A673 (cell line): ENCODE data around the gene PDE11A. TPM values are rescaled to one million over a fixed set of nuclear protein-coding genes. Genes with fewer than 3 reads are reported as not detected.

Experiments
- BruUV-seq: library from RNA; stranded (reverse); fragments of 400-500 nt; replicated peaks from 2 replicates; lab custom pipeline; 2021; lab: Mats Ljungman, UMichigan
- CTCF ChIA-PET: fragments of 300-600 bp; sonication (Branson Sonifier 250); formaldehyde crosslinking; loops from one replicate; lab custom pipeline; 2022; ENCODE audit warnings: antibody characterized with exemption; lab: Charles Lee
- POLR2A ChIA-PET: fragments of 300-600 bp; sonication (Branson Sonifier 250); formaldehyde crosslinking; loops from one replicate; lab custom pipeline; 2022; ENCODE audit warnings: antibody characterized with exemption; ENCODE audit not compliant: low non-redundant PET; lab: Charles Lee
- DNase-seq: peaks from one replicate; pipeline ENCODE4 v3.0.0-alpha.2; 2015; ENCODE audit warnings: low spot score
- H3K27ac ChIP-seq: fragments of 200-600 bp; sonication (generic); 2 replicates; pipeline ENCODE4 v1.5.1; 2016; ENCODE audit warnings: mixed run types, low read depth, mild to moderate bottlenecking, mixed read lengths, antibody characterized with exemption, low read length; ENCODE audit not compliant: poor library complexity, severe bottlenecking
- H3K27me3 ChIP-seq: fragments of 200-600 bp; sonication (generic); replicated peaks from 2 replicates; pipeline ENCODE4 v1.6.1; 2017; ENCODE audit warnings: mixed run types, low read depth, mild to moderate bottlenecking, mixed read lengths, antibody characterized with exemption, low read length; ENCODE audit not compliant: insufficient read depth, poor library complexity
- H3K36me3 ChIP-seq: fragments of 200-600 bp; sonication (generic); 2 replicates; pipeline ENCODE4 v1.6.1; 2016; ENCODE audit warnings: mixed run types, mild to moderate bottlenecking, mixed read lengths, antibody characterized with exemption, low read length; ENCODE audit not compliant: insufficient read depth, poor library complexity, severe bottlenecking
- H3K4me1 ChIP-seq: fragments of 200-600 bp; sonication (generic); 2 replicates; pipeline ENCODE4 v1.6.1; 2017; ENCODE audit warnings: mixed run types, mild to moderate bottlenecking, mixed read lengths, antibody characterized with exemption, low read length; ENCODE audit not compliant: insufficient read depth, poor library complexity, severe bottlenecking
- H3K4me3 ChIP-seq: fragments of 200-600 bp; sonication (generic); 2 replicates; pipeline ENCODE4 v1.5.1; 2016; ENCODE audit warnings: low read depth, mixed run types, mild to moderate bottlenecking, mixed read lengths, low read length; ENCODE audit not compliant: poor library complexity, severe bottlenecking
- H3K9me3 ChIP-seq: fragments of 200-600 bp; sonication (generic); 2 replicates; pipeline ENCODE4 v1.6.1; 2016; ENCODE audit warnings: mixed run types, low read depth, mild to moderate bottlenecking, mixed read lengths, antibody characterized with exemption, low read length; ENCODE audit not compliant: poor library complexity, severe bottlenecking
- EZH2 ChIP-seq: fragments of 200-600 bp; sonication (generic); IDR thresholded peaks from 2 replicates; pipeline ENCODE4 v1.6.1; 2017; ENCODE audit warnings: borderline replicate concordance, low read depth, mild to moderate bottlenecking, mixed read lengths, antibody characterized with exemption, low read length; ENCODE audit not compliant: poor library complexity, severe bottlenecking
- intact Hi-C: fragments of 100-400 bp; cut with micrococcal nuclease; formaldehyde crosslinking; loops from one replicate; pipeline ENCODE4 v1.10.0; 2022; ENCODE audit not compliant: unreplicated experiment
- total RNA-seq: library from RNA; stranded (reverse); gene quantifications from 2 replicates; pipeline ENCODE4 v1.2.3, GENCODE V29; 2021
- TF ChIP-seq, protein P1 (sequence below): fragments of 300-800, 200-600 bp; sonication (generic); conservative IDR thresholded peaks from 2 replicates; pipeline ENCODE4 v1.5.1; 2017; ENCODE audit warnings: low read depth, mild to moderate bottlenecking, antibody characterized with exemption, low read length, moderate library complexity, mixed read lengths

PDE11A gene
- total RNA-seq, 1 experiment from 2014 or later: not detected

DNA sequence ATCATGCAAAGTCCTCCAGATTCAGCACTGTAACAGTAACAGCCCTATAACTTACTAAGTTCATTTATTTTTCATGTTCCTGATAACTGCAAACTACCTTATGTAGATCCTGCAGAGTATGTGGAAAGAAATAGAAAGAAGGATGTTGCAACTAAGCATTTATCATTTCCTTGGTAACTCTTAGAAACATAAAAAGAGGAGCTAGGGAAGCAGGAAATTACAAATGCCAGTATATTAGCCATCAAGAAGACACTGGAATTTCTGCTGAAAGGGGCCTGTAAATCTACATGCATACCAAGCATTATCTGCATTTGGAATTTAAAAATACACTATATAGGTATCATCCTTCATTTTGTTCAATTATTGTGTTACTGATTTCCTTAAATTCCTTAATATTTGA, 66.8 kb downstream of the PDE11A start:
- BruUV-seq: no TSS peak
- Histone ChIP-seq H3K27ac (no peak overlapping the region), H3K4me1 (no peaks in the 10 kb centered on the region), H3K9me3 (no peaks in the 10 kb centered on the region), H3K27me3 (peaks cover 22% of the 10 kb centered on the region), H3K36me3 (no peaks in the 10 kb centered on the region), H3K4me3 (no peak overlapping the region)
- ChIA-PET POLR2A (no interaction called here), CTCF (no interaction called here)
- TF ChIP-seq EZH2: no peak
- TF ChIP-seq, protein P1, sequence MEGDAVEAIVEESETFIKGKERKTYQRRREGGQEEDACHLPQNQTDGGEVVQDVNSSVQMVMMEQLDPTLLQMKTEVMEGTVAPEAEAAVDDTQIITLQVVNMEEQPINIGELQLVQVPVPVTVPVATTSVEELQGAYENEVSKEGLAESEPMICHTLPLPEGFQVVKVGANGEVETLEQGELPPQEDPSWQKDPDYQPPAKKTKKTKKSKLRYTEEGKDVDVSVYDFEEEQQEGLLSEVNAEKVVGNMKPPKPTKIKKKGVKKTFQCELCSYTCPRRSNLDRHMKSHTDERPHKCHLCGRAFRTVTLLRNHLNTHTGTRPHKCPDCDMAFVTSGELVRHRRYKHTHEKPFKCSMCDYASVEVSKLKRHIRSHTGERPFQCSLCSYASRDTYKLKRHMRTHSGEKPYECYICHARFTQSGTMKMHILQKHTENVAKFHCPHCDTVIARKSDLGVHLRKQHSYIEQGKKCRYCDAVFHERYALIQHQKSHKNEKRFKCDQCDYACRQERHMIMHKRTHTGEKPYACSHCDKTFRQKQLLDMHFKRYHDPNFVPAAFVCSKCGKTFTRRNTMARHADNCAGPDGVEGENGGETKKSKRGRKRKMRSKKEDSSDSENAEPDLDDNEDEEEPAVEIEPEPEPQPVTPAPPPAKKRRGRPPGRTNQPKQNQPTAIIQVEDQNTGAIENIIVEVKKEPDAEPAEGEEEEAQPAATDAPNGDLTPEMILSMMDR: no peak
- intact Hi-C loops: no loop called here
- DNase-seq: no peak

DNA sequence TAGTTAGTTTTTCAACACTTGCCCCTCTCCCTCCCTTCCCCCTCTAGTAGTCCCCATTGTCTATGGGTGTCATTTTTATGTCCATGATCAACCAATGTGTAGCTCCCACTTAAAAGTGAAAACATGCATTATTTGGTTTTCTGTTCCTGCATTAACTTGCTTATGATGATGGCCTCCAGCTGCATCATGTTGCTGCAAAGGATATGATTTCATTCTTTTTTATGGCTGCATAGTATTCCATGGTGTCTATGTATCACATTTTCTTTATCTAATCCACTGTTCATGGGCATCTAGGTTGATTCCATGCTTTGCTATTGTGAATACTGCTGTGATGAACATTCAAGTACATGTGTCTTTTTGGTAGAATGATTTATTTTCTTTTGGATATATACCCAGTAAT, 70.5 kb downstream of the PDE11A start:
- Histone ChIP-seq H3K36me3 (no peaks in the 10 kb centered on the region), H3K4me3 (no peak overlapping the region), H3K27me3 (peaks cover 26% of the 10 kb centered on the region), H3K27ac (no peak overlapping the region), H3K9me3 (no peaks in the 10 kb centered on the region), H3K4me1 (no peaks in the 10 kb centered on the region)
- no TSS peak for BruUV-seq
- DNase-seq: no peak
- POLR2A ChIA-PET: no interaction called here
- intact Hi-C loops: no loop called here
- CTCF ChIA-PET: no interaction called here
- TF ChIP-seq, protein P1: no peak

DNA sequence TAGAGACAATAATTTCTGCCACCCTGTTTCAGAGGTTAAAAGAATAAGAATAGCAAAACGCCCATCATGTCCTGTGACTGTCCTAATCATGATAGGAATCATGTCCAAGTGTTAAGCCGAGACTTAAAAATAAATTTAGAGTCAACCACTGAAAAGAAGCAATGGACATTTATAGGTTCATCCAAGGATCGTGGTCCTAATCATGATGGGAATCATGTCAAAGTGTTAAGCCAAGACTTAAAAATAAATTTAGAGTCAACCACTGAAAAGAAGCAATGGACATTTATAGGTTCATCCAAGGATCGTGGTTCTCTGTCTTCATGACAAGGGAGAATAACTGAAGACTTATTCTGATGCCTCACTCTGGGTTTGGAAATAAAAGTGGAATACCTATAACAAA, 73.6 kb downstream of the PDE11A start:
- no TSS peak for BruUV-seq
- intact Hi-C loops: no loop called here
- peaks cover 26% of the 10 kb centered on the region for H3K27me3 ChIP-seq
- CTCF ChIA-PET: no interaction called here
- no peaks in the 10 kb centered on the region for H3K36me3 ChIP-seq
- H3K4me1 ChIP-seq: no peaks in the 10 kb centered on the region
- POLR2A ChIA-PET: no interaction called here
- no peaks in the 10 kb centered on the region for H3K9me3 ChIP-seq
- H3K4me3 ChIP-seq: no peak overlapping the region
- TF ChIP-seq, protein P1: no peak
- TF ChIP-seq EZH2: no peak
- DNase-seq: no peak
- H3K27ac ChIP-seq: no peak overlapping the region
